Measurements from ENCODE around the gene OCIAD1.

The OCIAD1 gene

GRCh38 chr4:48906206-48907173 lies 75.6 kb downstream of the OCIAD1 start, which contains the start of gene OCIAD2:
Gene OCIAD2, minus strand, starts transcription at chr4:48906774. Its CDS starts 2,225 bp downstream, at chr4:48904549.
- H3K4me3 ChIP-seq (ENCODE audit: low read depth, low read length) = no peak within 1 kb of the TSS
- TF ChIP-seq, protein P1, sequence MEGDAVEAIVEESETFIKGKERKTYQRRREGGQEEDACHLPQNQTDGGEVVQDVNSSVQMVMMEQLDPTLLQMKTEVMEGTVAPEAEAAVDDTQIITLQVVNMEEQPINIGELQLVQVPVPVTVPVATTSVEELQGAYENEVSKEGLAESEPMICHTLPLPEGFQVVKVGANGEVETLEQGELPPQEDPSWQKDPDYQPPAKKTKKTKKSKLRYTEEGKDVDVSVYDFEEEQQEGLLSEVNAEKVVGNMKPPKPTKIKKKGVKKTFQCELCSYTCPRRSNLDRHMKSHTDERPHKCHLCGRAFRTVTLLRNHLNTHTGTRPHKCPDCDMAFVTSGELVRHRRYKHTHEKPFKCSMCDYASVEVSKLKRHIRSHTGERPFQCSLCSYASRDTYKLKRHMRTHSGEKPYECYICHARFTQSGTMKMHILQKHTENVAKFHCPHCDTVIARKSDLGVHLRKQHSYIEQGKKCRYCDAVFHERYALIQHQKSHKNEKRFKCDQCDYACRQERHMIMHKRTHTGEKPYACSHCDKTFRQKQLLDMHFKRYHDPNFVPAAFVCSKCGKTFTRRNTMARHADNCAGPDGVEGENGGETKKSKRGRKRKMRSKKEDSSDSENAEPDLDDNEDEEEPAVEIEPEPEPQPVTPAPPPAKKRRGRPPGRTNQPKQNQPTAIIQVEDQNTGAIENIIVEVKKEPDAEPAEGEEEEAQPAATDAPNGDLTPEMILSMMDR (IDR thresholded peaks at IDR 0.05; ENCODE audit: low read depth, low read length) = no peak

DNA sequence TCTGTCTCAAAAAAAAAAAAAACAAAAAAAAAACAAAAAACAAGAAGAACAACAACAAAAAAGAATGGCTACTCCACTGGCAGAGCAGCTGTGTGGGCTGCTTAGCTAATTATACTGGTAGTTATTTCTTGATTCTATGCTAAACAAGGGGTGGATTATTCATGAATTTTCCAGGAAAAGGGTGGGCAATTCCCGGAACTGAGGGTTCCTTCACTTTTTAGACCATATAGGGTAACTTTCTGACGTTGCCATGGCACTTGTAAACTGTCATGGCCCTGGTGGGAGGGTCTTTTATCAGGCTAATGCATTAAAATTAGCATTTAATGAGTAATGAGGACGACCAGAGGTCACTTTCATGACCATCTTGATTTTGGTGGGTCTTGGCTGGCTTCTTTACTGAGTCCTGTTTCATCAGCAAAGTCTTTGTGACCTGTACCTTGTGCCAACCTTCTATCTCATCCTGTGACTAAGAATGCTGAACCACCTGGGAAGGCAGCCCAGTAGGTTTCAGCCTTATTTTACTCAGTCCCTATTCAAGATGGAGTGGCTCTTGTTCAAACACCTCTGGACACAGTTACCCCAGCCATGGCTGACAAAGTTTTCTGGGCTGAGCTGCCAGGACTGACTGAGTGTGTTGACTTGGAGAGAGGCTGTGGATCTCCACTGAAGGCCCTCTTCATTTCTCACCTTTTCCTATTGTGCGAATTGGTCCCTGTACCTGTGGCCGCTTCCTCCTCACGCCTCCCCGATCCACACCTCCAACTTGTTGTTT lies 77.0 kb downstream of the OCIAD1 start:
- no peak overlapping the region for H3K4me3 ChIP-seq (ENCODE audit: low read depth, low read length)
- TF ChIP-seq, protein P1 (IDR thresholded peaks at IDR 0.05; ENCODE audit: low read depth, low read length) = no peak

- H3K4me3 ChIP-seq (ENCODE audit: low read depth, low read length) = no peak overlapping the region
- TF ChIP-seq, protein P1 (IDR thresholded peaks at IDR 0.05; ENCODE audit: low read depth, low read length) = no peak
These were observed 77.8 kb downstream of the OCIAD1 start for GRCh38 chr4:48908687-48909086.

GRCh38 chr4:48909697-48910096 lies 78.8 kb downstream of the OCIAD1 start:
- TF ChIP-seq, protein P1 (IDR thresholded peaks at IDR 0.05; ENCODE audit: low read depth, low read length) = no peak
- no peak overlapping the region for H3K4me3 ChIP-seq (ENCODE audit: low read depth, low read length)

DNA sequence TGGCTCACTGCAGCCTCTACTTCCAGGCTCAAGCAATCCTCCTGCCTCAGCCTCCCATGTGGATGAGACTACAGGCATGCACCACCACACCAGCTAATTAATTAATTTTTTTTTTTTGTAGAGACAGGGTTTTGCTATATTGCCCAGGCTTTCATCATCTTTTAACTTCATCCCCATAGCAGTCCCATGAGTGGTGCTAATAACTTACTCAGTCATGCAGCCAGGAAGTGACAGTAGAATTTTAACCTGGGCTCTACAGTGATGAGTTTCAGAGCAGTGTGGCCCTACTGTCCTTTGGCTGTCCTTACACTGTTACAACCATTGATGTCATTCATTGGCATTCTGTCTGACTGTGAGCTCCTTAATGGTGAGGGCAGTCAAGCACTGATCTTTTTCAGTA lies 79.6 kb downstream of the OCIAD1 start:
- no peak overlapping the region for H3K4me3 ChIP-seq (ENCODE audit: low read depth, low read length)
- TF ChIP-seq, protein P1 (IDR thresholded peaks at IDR 0.05; ENCODE audit: low read depth, low read length) = no peak

All from WI38 (cell line).